OCI-LY3 (cell line): Measurements from ENCODE around the gene WAC.

ENCODE experiments used
- H2AFZ ChIP-seq: fragments of 200-600, 300-600 bp; shearing (Covaris generic); 2 replicates; pipeline ENCODE4 v1.6.0; 2014; ENCODE audit warnings: antibody characterized with exemption, low read depth, low read length
- H3K27ac ChIP-seq: fragments of 200-600, 300-600 bp; sonication (generic); 2 replicates; pipeline ENCODE4 v1.5.1; 2014; ENCODE audit warnings: mild to moderate bottlenecking, low read length, moderate library complexity, mixed read lengths
- H3K27me3 ChIP-seq: fragments of 200-600, 300-600 bp; sonication (generic); 2 replicates; pipeline ENCODE4 v1.6.1; 2014; ENCODE audit warnings: low read depth, low read length, mixed read lengths
- H3K36me3 ChIP-seq: fragments of 200-600, 300-600 bp; sonication (generic); replicated peaks from 2 replicates; pipeline ENCODE3; 2014; ENCODE audit warnings: low read depth, low read length, mixed read lengths
- H3K4me1 ChIP-seq: fragments of 300-600, 200-600 bp; sonication (generic); 2 replicates; pipeline ENCODE4 v1.6.1; 2014; ENCODE audit warnings: low read length, mixed read lengths
- H3K4me2 ChIP-seq: fragments of 200-600, 300-600 bp; sonication (generic); 2 replicates; pipeline ENCODE4 v1.6.1; 2014; ENCODE audit warnings: low read length, mixed read lengths
- H3K4me3 ChIP-seq: fragments of 300-600, 200-600 bp; sonication (generic); 2 replicates; pipeline ENCODE4 v1.5.1; 2014; ENCODE audit warnings: antibody characterized with exemption, mild to moderate bottlenecking, low read length, moderate library complexity
- H3K79me2 ChIP-seq: fragments of 300-600, 200-600 bp; shearing (Covaris generic); 2 replicates; pipeline ENCODE4 v1.6.1; 2014; ENCODE audit warnings: mild to moderate bottlenecking, low read length, mixed read lengths
- H3K9ac ChIP-seq: fragments of 300-600, 200-600 bp; shearing (Covaris generic); 2 replicates; pipeline ENCODE4 v1.6.0; 2014; ENCODE audit warnings: mild to moderate bottlenecking, low read length, moderate library complexity
- H3K9me3 ChIP-seq: fragments of 200-600, 300-600 bp; shearing (Covaris generic); 2 replicates; pipeline ENCODE4 v1.6.1; 2014; ENCODE audit warnings: low read length, mixed read lengths; ENCODE audit not compliant: insufficient read depth
- H4K20me1 ChIP-seq: fragments of 200-600, 300-600 bp; sonication (generic); 2 replicates; pipeline ENCODE4 v1.6.1; 2016; ENCODE audit warnings: low read length, mixed read lengths; ENCODE audit not compliant: insufficient read depth
- CTCF ChIP-seq: fragments of 200-600, 300-600 bp; sonication (generic); IDR thresholded peaks from 2 replicates; pipeline ENCODE4 v1.5.1; 2014; ENCODE audit warnings: antibody characterized with exemption, low read length, low read depth
- EZH2phosphoT487 ChIP-seq: fragments of 200-600 bp; shearing (Covaris generic); IDR thresholded peaks from 2 replicates; pipeline ENCODE4 v1.6.1; 2018; ENCODE audit warnings: antibody characterized with exemption, mixed run types, low read depth

The WAC gene

GRCh38 chr10:28669227-28670173 lies 136.6 kb downstream of the WAC start:
- H3K4me3 ChIP-seq, result no peak overlapping the region
- no peak overlapping the region for H3K4me2 ChIP-seq
- no peak overlapping the region for H2AFZ ChIP-seq
- TF ChIP-seq CTCF (no peak), EZH2phosphoT487 (no peak)
- H3K27me3 ChIP-seq, result 0 out of 2 replicates have a peak, but pooled peaks cover under 1% of the 10 kb centered on the region
- H4K20me1 ChIP-seq, result no peaks in the 10 kb centered on the region
- H3K36me3 ChIP-seq, result no peaks in the 10 kb centered on the region
- H3K9ac ChIP-seq, result no peak overlapping the region
- H3K79me2 ChIP-seq, result no peaks in the 10 kb centered on the region
- no peaks in the 10 kb centered on the region for H3K4me1 ChIP-seq
- no peak overlapping the region for H3K27ac ChIP-seq
- no peaks in the 10 kb centered on the region for H3K9me3 ChIP-seq
